Breast epithelium (tissue), 3 donors: ENCODE measurements around the gene ALDH1A3.

Experiments
- CTCF ChIP-seq, 3 donors: fragments of 450-650 bp; IDR thresholded peaks; one replicate each; pipeline ENCODE4 v1.5.1; 2016 to 2017; ENCODE audit warnings: antibody characterized with exemption in 3 of 3, mild to moderate bottlenecking in 3 of 3, moderate library complexity in 3 of 3
- POLR2A ChIP-seq: fragments of 450-650 bp; IDR thresholded peaks from one replicate; pipeline ENCODE4 v1.6.1; 2016; ENCODE audit warnings: antibody characterized with exemption, mild to moderate bottlenecking, moderate library complexity
- POLR2AphosphoS5 ChIP-seq, 3 donors: sonication (generic); formaldehyde crosslinking; IDR thresholded peaks; one replicate each; pipeline ENCODE4 v1.6.1; 2017; ENCODE audit warnings: antibody characterized with exemption in 3 of 3

GRCh38 chr15:100860829-100861510 is 18.7 kb upstream of the ALDH1A3 start:
- TF ChIP-seq CTCF (IDR thresholded peaks at IDR 0.05) (no peak), POLR2A (no peak), POLR2AphosphoS5 (IDR thresholded peaks at IDR 0.05) (no peak)
